ENCODE measurements around the gene PDIA5. TPM values are rescaled to one million over a fixed set of nuclear protein-coding genes. Genes with fewer than 3 reads are reported as not detected.

The PDIA5 gene
- total RNA-seq (2014; rRNA removed; shearing (Covaris generic); ENCODE audit: low replicate concordance): 24.3 and 40.4 TPM in 2 replicates

- Histone ChIP-seq H3K4me3 (peak within 1 kb of the TSS; percentile 93), H3K27me3 (no peaks in the 10 kb centered on the region), H3K9me3 (no peaks in the 10 kb centered on the region), H3K36me3 (peaks cover 3% of the 10 kb centered on the region; the same call in 1 of the 2 replicates)
- peak; percentile 97 for DNase-seq
Observed at GRCh38 chr3:123066896-123067688, at the start of gene PDIA5. TSS of gene PDIA5 (plus strand) at chr3:123067025. CDS start at chr3:123067165, 140 bp downstream.

DNA sequence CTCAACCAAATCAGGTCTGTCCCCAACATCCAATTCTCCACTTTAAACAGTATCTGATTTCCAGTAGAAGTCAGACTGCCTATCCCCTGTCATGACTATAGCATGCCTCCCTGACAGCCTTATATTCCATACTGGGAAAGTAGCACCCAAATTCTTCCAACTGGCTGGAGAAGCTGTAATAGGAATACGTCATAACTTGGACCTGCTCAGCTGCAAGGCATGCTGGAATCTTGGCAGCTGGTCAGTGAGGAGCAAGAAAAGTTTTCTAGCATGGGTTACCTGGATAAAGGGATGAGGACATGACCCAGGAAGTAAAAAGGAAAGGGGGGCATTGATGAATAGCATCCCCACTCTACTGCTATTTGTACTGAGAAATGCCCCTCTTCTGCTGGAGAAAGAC is 48.1 kb upstream of the PDIA5 start:
- H3K36me3 ChIP-seq: no peaks in the 10 kb centered on the region
- no peak overlapping the region for H3K4me3 ChIP-seq
- peaks cover 59% of the 10 kb centered on the region for H3K27me3 ChIP-seq
- H3K9me3 ChIP-seq: no peaks in the 10 kb centered on the region
- no peak for DNase-seq

DNA sequence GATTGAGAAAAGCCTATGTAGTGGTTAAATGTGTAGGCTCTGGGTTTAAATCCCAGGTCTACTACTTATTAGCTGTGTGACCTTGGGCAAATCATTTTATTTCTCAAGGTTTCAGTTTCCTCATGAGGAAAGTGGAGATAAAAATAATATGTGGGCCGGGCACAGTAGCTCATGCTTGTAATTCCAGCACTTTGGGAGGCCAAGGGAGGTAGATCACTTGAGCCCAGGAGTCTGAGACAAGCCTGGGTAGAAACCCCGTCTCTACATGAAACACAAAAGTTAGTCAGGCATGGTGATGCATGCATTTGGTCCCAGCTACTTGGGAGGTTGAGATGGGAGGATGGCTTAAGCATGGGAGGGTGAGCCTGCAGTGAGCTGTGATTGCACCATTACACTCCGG is 47.7 kb upstream of the PDIA5 start:
- DNase-seq: no peak
- Histone ChIP-seq H3K36me3 (no peaks in the 10 kb centered on the region), H3K27me3 (peaks cover 61% of the 10 kb centered on the region), H3K9me3 (peaks cover 3% of the 10 kb centered on the region; the same call in 1 of the 2 replicates), H3K4me3 (no peak overlapping the region)

GRCh38 chr3:123019591-123019990 is 47.2 kb upstream of the PDIA5 start:
- H3K36me3 ChIP-seq: no peaks in the 10 kb centered on the region
- no peak overlapping the region for H3K4me3 ChIP-seq
- no peak for DNase-seq
- H3K27me3 ChIP-seq: peaks cover 65% of the 10 kb centered on the region
- H3K9me3 ChIP-seq: peaks cover 7% of the 10 kb centered on the region; the same call in 1 of the 2 replicates

DNA sequence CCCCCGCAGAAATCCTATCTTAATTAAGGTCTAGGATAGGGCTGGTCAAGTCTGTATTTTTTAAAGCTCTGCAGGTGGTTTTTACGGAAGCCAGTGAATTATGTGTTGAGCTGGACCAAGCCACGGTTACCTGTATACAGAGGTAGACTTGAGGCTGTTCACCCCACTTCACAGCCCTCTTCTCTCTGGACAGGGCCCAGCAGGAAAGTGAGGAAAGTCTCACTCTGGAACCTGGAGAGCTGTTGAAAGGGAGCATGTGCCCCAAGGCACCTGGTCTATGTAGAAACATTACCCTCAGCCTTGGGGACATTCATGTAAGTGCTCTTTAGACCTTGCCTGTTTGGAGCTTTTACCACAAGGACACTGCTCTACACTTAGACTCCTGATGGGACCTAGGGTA is 46.1 kb upstream of the PDIA5 start:
- no peak for DNase-seq
- Histone ChIP-seq H3K9me3 (peaks cover 7% of the 10 kb centered on the region; the same call in 1 of the 2 replicates), H3K36me3 (no peaks in the 10 kb centered on the region), H3K4me3 (no peak overlapping the region), H3K27me3 (peaks cover 70% of the 10 kb centered on the region)

DNA sequence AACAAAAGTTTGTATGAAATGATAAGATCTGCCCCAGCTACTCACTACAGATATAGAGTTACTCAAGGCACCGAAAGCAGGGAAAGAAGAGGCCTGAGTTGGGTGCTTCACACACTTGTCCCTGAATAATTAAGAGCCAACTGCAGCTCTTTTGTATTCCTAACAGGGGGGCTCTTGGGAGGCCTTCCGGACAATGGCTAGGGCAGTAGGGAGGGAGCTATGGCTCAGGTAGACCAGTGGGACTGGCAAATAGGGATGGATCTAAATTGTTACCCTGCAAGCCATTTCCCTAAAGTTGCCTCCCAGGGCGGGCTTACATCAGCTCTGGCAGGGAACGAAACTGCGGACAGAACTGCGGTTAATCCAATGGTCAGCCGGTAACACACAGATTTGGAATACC is 45.4 kb upstream of the PDIA5 start:
- H3K36me3 ChIP-seq: no peaks in the 10 kb centered on the region
- H3K27me3 ChIP-seq: peaks cover 75% of the 10 kb centered on the region
- no peak overlapping the region for H3K4me3 ChIP-seq
- peaks cover 7% of the 10 kb centered on the region; the same call in 1 of the 2 replicates for H3K9me3 ChIP-seq
- DNase-seq: no peak

DNA sequence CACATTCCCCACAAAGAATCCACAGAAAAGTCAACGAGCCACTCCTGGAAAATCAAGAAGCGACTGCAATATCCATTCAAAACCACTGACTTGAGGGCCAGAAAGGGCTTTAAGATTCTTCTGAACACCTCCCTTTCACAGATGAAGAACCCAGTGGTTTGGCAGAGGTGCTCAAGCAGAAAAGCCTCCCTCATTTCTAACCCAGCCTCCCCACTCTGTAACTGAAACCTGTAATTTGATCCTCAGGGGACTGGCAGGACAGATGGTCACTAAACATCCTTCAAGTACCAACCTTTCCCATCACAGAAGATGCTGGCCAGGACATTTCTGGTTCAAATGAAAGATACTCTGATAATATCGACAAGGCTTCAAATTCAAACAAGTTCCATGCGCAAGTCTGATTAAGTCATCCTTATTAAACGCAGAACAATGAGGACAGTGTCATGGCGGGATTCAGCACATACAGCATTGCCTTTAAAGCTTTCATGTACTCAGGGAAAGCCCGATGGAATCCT is 44.8 kb upstream of the PDIA5 start:
- peaks cover 7% of the 10 kb centered on the region; the same call in 1 of the 2 replicates for H3K9me3 ChIP-seq
- no peak overlapping the region for H3K4me3 ChIP-seq
- no peaks in the 10 kb centered on the region for H3K36me3 ChIP-seq
- no peak for DNase-seq
- peaks cover 82% of the 10 kb centered on the region for H3K27me3 ChIP-seq

DNA sequence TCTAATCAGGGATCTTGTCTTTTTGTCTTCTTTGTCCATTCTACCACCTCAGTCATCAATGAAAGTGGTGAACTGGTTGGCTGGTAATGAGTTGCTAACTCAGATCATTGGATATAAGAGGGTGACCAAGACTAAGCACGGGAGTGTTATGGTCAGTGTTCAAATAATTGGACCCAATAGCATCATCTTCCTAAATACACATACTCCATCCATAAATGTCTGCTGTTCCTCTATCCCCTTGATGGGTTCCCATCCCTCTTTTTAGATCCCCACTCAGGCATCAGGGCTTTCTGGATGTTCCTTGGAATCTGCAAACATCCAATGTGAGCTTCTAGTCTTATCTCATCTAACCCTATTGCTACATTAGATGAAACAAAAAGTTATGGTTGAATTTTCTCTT is 42.8 kb upstream of the PDIA5 start:
- Histone ChIP-seq H3K36me3 (no peaks in the 10 kb centered on the region), H3K9me3 (peaks cover 7% of the 10 kb centered on the region; the same call in 1 of the 2 replicates), H3K27me3 (peaks cover 91% of the 10 kb centered on the region), H3K4me3 (no peak overlapping the region)
- DNase-seq: no peak

DNA sequence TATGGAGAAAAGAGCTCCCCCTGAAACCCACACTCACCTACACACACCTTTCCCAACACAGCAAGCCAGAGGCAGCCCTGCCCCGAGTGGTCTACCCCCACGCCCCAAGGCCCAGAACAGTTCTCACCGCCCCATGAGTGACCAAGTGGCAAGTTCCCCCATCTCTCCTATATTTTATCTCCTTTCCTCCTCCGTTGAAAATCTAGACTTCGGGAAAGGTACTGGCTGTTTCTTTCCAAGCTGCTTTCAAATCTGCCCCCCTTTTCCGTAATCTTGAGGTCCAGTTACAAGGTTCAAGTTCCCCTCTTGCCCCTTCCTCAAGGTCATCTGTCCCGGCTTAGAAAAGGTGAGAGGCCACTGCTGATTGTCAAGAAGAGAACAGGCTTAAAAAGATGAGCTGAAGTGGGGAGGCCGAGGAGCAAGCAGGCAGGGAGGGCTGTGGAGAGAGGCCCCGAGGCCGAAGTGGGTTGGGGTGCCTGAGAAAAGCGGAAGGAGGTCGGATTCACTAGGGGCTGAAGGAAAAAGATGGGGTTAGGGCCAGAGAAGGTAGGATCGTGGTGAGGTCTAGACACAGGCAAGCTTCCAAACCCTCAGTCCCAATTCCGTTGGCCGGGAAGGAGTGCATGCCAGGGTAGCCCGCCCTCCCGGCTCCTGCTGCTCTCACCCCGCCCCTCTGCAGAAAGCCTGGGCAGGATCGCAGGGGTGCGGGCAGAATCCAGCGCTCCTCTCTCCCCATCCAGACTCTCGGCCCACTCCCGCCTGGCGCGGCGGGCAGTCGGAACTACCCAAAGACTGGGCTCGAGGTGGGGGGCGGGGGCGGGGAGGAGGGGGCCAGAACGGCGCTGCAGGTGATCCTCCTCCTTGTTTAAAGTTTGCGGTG is 40.9 kb upstream of the PDIA5 start:
- Histone ChIP-seq H3K36me3 (no peaks in the 10 kb centered on the region), H3K9me3 (peaks cover 7% of the 10 kb centered on the region; the same call in 1 of the 2 replicates), H3K4me3 (no peak overlapping the region), H3K27me3 (peaks cover 88% of the 10 kb centered on the region)
- DNase-seq: no peak

- DNase-seq: no peak
- peaks cover 81% of the 10 kb centered on the region for H3K27me3 ChIP-seq
- H3K4me3 ChIP-seq: peak overlapping the region; percentile 18
- peaks cover 7% of the 10 kb centered on the region; the same call in 1 of the 2 replicates for H3K9me3 ChIP-seq
- H3K36me3 ChIP-seq: no peaks in the 10 kb centered on the region
Observed at GRCh38 chr3:123026565-123027291, 40.1 kb upstream of the PDIA5 start.

GRCh38 chr3:123027292-123028232 is 39.3 kb upstream of the PDIA5 start, which contains the start of gene SEMA5B:
TSS of gene SEMA5B (minus strand) at chr3:123027763. CDS start at chr3:122961263, 66,500 bp downstream.
- DNase-seq: no peak
- Histone ChIP-seq H3K27me3 (peaks cover 73% of the 10 kb centered on the region), H3K9me3 (peaks cover 7% of the 10 kb centered on the region; the same call in 1 of the 2 replicates), H3K4me3 (peak within 1 kb of the TSS; percentile 18), H3K36me3 (no peaks in the 10 kb centered on the region)

DNA sequence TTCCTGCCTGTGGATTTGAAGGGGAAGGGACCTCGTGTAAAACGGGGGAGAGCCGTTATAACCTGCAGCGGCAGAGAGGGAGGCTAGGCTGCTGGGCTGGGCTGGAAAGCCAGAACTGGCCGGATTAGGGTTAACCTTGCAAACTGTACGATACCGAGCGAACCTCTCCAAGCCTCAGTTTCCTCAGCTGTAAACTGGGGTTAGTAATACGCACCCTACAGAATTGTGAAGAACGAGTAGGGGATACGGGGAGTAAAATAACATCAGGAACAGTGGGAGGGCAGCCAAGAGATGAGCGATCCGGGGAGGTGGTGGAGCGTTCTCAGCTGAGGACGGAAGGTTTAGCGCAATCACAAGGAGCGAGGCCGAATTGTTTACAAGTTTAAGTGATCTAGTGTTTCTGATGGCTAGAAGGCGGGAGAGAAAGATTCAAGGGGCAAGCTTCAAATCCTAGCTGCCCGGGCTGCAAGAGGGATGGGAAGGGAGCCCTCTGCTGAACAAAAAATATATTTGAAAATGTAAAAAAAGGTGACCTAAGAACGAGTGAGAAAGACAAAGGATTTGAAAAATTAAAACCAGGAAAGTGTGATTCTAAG is 38.5 kb upstream of the PDIA5 start:
- Histone ChIP-seq H3K36me3 (no peaks in the 10 kb centered on the region), H3K9me3 (peaks cover 7% of the 10 kb centered on the region; the same call in 1 of the 2 replicates), H3K4me3 (no peak overlapping the region), H3K27me3 (peaks cover 65% of the 10 kb centered on the region)
- peak; percentile 46 for DNase-seq

DNA sequence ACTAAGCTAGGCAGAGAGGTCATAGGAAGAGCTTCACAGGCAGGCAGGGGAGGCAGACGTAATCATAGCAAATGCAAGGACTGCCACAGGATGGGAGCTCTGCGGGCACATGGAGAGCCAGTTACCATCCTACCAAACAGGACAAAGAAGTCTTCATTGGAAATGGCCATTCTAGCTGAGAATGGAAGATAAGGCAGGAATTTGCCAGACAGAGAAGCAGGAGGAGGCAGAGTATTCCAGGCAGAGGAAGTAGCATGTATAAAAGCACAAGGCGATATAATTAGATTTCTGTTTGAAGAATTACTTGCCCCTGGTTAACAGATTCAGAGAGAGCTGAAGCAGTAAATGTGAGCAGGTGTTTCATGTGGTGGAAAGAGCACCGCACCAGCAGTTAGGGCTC is 35.8 kb upstream of the PDIA5 start:
- Histone ChIP-seq H3K36me3 (no peaks in the 10 kb centered on the region), H3K4me3 (no peak overlapping the region), H3K27me3 (peaks cover 45% of the 10 kb centered on the region), H3K9me3 (no peaks in the 10 kb centered on the region)
- no peak for DNase-seq

- Histone ChIP-seq H3K27me3 (peaks cover 37% of the 10 kb centered on the region), H3K4me3 (no peak overlapping the region), H3K9me3 (no peaks in the 10 kb centered on the region), H3K36me3 (no peaks in the 10 kb centered on the region)
- no peak for DNase-seq
Observed at GRCh38 chr3:123032057-123032456, 34.8 kb upstream of the PDIA5 start.

- no peak for DNase-seq
- H3K4me3 ChIP-seq: no peak overlapping the region
- H3K36me3 ChIP-seq: no peaks in the 10 kb centered on the region
- H3K27me3 ChIP-seq: peaks cover 16% of the 10 kb centered on the region
- H3K9me3 ChIP-seq: no peaks in the 10 kb centered on the region
Observed at GRCh38 chr3:123034120-123034519, 32.7 kb upstream of the PDIA5 start.

Measured in MG63 (cell line).